WTC11 (cell line): ENCODE measurements around the gene SNRPE.

Experiments used
- JUN ChIP-seq: sonication (generic); formaldehyde crosslinking; IDR thresholded peaks from 2 replicates; pipeline ENCODE4 v1.8.0; 2023; ENCODE audit warnings: mild to moderate bottlenecking, missing genetic modification reagents
- SP1 ChIP-seq: sonication (generic); formaldehyde crosslinking; conservative IDR thresholded peaks from 2 replicates; pipeline ENCODE4 v1.8.1; 2022; ENCODE audit warnings: missing genetic modification reagents
- ZNF396 ChIP-seq: fragments of 250-450 bp; sonication (Bioruptor Pico); IDR thresholded peaks from 2 replicates; pipeline ENCODE4 v1.8.0; 2021; ENCODE audit warnings: mild to moderate bottlenecking, moderate library complexity, borderline replicate concordance
- TF ChIP-seq, protein P1 (sequence below): fragments of 200-600 bp; IDR thresholded peaks from 2 replicates; pipeline ENCODE4 v1.8.0; 2022; ENCODE audit warnings: antibody characterized with exemption
- TF ChIP-seq, protein P2 (sequence below): sonication (generic); formaldehyde crosslinking; IDR thresholded peaks from 2 replicates; pipeline ENCODE4 v1.8.0; 2022; ENCODE audit warnings: mild to moderate bottlenecking, missing genetic modification reagents
- TF ChIP-seq, protein P3 (sequence below): sonication (generic); formaldehyde crosslinking; IDR thresholded peaks from 2 replicates; pipeline ENCODE4 v1.8.0; 2023; ENCODE audit warnings: missing genetic modification reagents

DNA sequence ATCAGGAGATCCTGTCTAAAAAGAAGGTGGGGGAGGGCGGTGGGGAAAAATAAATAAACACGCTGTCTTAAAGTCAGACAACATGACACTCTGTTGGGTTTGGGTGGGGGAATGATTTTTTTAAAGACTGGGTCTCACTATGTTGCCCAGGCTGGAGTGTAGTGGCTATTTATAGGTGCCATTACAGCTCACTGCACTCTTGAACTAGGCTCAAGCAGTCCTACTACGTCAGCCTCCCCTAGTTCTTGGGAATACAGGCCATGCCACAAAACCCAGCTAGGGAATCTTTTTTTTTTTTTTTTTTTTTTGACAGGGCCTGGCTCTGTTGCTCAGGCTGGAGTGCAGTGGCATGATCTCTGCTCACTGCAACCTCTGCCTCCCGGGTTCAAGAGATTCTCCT lies 2.4 kb upstream of the SNRPE start:
- TF ChIP-seq, protein P1, sequence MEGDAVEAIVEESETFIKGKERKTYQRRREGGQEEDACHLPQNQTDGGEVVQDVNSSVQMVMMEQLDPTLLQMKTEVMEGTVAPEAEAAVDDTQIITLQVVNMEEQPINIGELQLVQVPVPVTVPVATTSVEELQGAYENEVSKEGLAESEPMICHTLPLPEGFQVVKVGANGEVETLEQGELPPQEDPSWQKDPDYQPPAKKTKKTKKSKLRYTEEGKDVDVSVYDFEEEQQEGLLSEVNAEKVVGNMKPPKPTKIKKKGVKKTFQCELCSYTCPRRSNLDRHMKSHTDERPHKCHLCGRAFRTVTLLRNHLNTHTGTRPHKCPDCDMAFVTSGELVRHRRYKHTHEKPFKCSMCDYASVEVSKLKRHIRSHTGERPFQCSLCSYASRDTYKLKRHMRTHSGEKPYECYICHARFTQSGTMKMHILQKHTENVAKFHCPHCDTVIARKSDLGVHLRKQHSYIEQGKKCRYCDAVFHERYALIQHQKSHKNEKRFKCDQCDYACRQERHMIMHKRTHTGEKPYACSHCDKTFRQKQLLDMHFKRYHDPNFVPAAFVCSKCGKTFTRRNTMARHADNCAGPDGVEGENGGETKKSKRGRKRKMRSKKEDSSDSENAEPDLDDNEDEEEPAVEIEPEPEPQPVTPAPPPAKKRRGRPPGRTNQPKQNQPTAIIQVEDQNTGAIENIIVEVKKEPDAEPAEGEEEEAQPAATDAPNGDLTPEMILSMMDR: no peak
- TF ChIP-seq, protein P2, sequence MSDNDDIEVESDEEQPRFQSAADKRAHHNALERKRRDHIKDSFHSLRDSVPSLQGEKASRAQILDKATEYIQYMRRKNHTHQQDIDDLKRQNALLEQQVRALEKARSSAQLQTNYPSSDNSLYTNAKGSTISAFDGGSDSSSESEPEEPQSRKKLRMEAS (CRISPR knock-in tag): no peak
- TF ChIP-seq, protein P3, sequence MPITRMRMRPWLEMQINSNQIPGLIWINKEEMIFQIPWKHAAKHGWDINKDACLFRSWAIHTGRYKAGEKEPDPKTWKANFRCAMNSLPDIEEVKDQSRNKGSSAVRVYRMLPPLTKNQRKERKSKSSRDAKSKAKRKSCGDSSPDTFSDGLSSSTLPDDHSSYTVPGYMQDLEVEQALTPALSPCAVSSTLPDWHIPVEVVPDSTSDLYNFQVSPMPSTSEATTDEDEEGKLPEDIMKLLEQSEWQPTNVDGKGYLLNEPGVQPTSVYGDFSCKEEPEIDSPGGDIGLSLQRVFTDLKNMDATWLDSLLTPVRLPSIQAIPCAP (CRISPR knock-in tag): no peak
- TF ChIP-seq JUN (CRISPR knock-in tag): no peak
- no peak for TF ChIP-seq ZNF396 (CRISPR knock-in tag)
- TF ChIP-seq SP1 (CRISPR knock-in tag): no peak
